ENCODE data around the gene SERINC1.
"Not testable (repeated sequence)": the region's sequence is repeated elsewhere in the genome, so short reads cannot be mapped to it uniquely, and the experiment has no call there.

SERINC1 gene

GRCh38 chr6:122471107-122472021, at the start of gene SERINC1:
Gene SERINC1 (minus strand): TSS chr6:122471807. CDS start chr6:122471737, 70 bp downstream.
- DNase-seq: peak; percentile 86 to 93

- no peak for DNase-seq
These were observed 39.8 kb upstream of the SERINC1 start for GRCh38 chr6:122511193-122511924.

DNA sequence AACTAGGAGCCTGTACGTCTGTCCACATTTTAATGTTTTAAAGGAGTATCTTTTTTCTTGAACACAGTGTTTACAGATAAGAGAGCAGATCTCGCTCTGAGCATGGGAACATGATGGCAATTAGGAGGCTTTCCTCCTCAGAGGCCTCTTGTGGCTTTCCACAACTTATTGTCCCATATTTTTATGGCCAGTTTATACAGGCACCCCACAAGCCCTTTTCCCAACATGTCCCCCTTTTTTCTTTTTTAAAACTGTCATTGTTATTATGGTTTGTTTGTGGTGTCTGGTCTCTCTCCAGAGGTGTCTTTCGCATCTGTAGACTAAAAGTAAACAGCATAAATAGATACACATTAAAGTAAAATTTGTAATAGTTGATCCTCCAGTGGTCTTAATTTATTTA, 33.6 kb upstream of the SERINC1 start:
- not testable (repeated sequence) for DNase-seq

- no peak for DNase-seq
These were observed 29.9 kb upstream of the SERINC1 start for GRCh38 chr6:122501475-122501874.

DNA sequence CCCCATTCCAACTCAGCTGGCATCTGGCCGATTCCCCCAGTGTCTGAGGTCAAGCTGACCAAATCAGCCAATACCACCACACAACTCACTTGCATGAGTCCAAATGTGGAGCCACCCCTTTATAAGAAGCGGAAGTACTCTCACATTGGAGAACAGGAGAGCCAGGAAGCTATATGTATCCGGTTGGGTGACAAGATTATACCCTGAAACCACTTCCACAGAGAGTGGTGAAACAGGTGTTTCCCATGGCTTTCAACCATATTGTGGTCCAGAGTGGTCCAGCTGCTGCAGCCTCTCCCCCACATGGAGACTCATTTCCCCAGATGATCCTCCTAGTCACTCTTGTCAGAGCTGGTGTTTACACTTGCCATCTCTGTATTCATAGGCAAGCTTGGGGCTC, 24.0 kb upstream of the SERINC1 start:
- no peak for DNase-seq

- peak in 1 of 2 experiments; percentile 3 for DNase-seq
These were observed 23.2 kb upstream of the SERINC1 start for GRCh38 chr6:122494665-122495272.

DNA sequence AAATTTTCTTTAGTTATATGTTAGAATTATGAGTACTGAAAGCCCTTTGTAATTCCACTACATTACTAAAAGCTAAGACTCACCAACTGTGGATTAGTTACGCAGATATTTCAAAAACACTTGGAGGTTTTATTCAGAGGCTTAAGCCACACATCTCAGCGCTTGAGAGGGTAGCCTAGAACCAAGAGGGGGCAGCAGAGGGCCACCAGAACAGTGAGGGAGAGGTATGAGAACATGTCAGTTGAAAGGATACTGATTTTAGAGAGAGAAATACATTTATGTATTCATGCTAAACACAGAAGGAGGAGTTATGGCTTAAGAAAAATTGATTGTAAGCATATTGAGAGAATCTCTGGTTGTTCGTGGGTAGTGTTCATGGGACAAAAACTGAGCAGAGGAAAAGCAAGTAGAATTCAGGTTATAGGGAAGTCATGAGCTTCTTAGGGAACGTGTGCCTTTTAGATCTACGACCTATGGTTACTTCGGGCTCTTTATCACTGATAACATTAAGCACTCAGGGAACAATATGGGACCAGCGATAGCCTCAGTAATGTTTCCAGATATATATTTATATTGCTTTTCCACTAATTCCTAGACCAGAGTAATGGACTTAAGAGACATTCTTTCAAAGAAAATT, 20.4 kb upstream of the SERINC1 start:
- DNase-seq: peak; percentile 74 to 76

- no peak for DNase-seq
These were observed 19.0 kb upstream of the SERINC1 start for GRCh38 chr6:122490607-122491006.

- no peak for DNase-seq
These were observed 13.2 kb upstream of the SERINC1 start for GRCh38 chr6:122484760-122485159.

DNA sequence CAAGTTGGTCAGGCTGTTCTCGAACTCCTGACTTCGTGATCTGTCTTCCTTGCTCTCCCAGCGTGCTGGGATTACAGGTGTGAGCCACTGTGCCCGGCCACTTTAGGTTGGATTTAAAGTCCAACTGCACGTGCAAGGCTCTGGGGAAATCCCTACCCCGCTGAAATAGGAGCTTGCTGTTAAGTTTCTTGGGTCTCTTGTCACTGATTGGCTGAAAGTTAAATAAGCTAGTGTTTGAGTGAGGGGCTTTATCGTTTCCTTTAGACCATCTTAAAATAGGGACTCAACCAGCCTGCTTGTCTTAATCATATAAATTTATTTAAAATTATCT, 11.1 kb upstream of the SERINC1 start:
- DNase-seq: no peak

DNA sequence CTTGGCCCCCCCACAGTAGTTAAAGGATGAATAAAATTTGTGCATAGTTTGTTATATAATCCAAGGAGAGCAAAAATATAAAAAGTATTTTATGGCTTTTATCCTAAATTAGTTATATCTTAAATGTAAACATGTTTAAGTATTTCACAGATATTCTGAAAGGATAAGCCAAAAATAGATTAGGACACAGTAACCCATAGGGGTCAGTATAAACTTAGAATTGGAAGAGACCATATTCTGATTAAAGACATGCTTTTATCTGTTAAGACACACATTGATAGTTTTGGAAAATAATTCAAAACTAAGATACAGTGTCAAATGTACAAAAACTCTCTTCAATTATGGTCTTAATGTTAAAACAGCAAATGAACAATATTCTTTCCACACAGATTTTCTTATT, 4.5 kb upstream of the SERINC1 start:
- DNase-seq: peak; percentile 4 to 33

- no peak for DNase-seq
These were observed 374 bp upstream of the SERINC1 start for GRCh38 chr6:122472022-122472340.

GRCh38 chr6:122461885-122462284, 9.7 kb downstream of the SERINC1 start:
- DNase-seq: no peak

GRCh38 chr6:122459865-122460416, 11.7 kb downstream of the SERINC1 start:
- not testable (repeated sequence) for DNase-seq

GRCh38 chr6:122459240-122459639, 12.4 kb downstream of the SERINC1 start:
- no peak for DNase-seq

DNA sequence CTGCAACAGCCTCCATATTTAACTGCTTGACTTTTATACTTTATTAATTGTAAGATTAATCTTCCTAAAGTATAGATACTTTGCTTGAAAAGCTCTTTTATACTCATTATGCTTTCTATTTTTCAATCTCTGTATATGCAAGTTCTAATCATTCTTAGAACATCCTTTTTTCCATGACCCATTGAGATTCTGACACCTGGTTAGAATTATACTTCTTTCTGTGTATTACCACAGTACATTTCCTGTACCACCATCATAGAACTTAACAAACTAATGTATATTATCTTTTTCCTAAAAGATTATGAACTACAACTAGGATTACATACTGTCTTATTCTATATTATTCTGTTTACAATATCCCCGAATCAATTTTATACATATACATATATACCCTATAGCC, 13.5 kb downstream of the SERINC1 start:
- no peak for DNase-seq

DNA sequence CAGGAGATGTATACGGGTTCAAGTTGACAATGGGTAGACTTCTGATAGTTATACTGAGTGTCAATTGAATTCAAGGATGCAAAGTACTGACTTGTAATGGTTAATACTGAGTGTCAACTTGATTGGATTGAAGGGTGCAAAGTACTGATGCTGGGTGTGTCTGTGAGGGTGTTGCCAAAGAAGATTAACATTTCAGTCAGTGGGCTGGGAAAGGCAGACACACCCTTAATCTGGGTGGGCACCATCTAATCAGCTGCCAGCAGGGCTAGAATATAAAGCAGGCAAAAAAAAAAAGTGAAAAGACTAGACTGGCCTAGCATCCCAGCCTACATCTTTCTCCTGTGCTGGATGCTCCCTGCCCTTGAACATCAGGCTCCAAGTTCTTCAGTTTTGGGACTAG, 16.5 kb downstream of the SERINC1 start:
- not testable (repeated sequence) for DNase-seq

DNA sequence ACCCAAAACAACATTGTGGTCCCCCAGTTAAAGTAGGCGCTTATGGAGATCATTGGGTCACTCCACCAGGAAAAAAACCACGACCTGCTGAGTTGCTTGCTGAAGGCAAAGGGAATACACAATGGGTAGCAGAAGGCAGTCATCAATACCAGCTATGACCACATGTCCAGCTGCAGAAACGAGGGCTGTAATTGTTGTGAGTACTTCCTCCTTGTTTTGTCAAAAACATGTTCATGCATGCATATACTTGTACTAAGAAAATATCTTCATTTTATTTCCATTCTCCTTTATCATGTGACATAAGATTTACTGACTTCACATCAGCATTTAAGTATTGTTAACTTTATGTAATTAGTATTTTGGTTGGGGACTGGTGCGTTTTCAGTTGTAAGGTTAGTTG, 16.9 kb downstream of the SERINC1 start:
- DNase-seq: no peak

DNA sequence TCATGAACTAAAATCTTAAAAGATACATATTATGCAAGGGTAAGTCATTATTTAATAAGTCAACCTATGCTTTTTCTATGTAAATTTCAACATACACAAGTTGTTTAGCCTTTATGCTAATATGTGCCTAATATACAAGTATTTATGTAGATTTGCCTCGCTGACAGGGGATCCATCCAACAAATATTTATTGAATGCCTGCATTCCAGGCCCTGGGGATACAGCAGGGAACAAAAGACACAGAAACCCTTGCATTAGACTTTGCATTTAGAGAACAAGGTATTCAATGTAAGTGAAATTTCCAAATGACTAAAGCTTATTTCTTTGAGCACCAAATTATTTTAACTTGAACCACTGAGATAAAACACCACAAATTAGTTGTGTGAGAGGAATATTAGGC, 19.1 kb downstream of the SERINC1 start:
- DNase-seq: no peak

- no peak for DNase-seq
These were observed 22.5 kb downstream of the SERINC1 start for GRCh38 chr6:122449069-122449468.

DNA sequence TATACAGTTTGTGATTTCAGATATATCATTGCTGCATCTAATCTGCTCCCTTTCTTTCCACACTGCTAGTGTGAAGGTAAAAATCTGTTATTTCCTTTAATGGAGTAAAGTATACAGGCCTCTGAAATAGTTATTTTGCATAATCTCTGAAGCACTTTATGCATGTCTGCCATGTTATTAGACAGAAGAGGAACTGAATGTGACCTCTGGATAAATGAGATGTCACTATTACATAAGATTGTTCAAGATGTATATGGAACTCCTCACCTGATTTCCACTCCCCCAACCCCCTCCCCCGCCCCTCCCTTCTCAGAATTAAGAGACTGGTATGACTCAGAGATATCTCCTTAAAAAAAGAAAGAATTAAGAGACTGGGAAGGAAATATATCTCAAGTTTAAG, 26.3 kb downstream of the SERINC1 start:
- DNase-seq: no peak

- DNase-seq: no peak
These were observed 32.6 kb downstream of the SERINC1 start for GRCh38 chr6:122438975-122439374.

DNA sequence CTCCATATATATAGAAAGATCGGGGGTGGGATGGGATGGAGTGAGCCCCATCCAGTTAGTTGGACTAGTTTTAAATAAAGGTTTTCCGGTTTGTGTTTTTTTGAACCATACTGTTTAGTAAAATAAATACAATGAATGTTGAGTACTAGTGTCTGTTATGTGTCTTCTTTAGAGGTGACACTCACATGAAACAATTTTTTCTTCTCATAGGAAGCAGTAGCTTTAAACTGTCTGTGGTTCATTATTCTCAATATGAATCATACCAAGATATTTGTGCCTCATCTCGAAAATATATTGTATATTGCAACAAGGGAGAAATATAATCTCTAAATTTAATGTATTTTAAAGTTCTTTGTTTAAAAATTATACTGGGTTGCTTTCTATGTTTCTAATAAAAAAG, 38.8 kb downstream of the SERINC1 start:
- no peak for DNase-seq

Measured in NCI-H2081 (cell line).